ENCODE results near the gene HCN2.
A peak's percentile ranks its signal among the peaks of the same experiment; 100 is the strongest.
"Not testable (repeated sequence)": the region's sequence is repeated elsewhere in the genome, so short reads cannot be mapped to it uniquely, and the experiment has no call there.

The HCN2 gene

DNA sequence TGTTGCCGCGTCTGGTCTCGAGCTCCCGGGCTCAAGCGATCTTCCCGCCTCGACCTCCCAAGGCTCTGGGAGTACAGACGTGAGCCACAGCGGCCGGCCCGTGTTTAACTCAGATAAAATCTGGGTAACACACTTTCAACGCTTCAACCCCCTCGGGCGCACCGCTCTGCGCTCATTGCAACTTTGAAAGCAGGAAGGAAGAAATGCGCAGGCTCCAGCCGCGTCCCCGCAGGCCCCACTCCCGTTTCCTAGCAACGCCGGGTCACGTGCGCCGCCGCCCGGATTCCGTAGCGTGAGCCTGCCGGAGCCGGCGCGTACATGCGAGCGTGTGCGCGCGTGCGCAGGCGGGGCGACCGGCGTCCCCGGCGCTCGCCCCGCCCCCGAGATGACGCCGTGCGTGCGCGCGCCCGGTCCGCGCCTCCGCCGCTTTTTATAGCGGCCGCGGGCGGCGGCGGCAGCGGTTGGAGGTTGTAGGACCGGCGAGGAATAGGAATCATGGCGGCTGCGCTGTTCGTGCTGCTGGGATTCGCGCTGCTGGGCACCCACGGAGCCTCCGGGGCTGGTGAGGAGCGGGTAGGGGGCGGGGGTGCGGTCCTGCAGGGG lies 17.4 kb upstream of the HCN2 start, which contains the start of gene BSG:
Gene BSG, plus strand, starts transcription at position 457 of the 603 bp plus-strand sequence. Its CDS starts 39 bp downstream, at position 496.
- DNase-seq: peak; percentile 98 to 99

DNA sequence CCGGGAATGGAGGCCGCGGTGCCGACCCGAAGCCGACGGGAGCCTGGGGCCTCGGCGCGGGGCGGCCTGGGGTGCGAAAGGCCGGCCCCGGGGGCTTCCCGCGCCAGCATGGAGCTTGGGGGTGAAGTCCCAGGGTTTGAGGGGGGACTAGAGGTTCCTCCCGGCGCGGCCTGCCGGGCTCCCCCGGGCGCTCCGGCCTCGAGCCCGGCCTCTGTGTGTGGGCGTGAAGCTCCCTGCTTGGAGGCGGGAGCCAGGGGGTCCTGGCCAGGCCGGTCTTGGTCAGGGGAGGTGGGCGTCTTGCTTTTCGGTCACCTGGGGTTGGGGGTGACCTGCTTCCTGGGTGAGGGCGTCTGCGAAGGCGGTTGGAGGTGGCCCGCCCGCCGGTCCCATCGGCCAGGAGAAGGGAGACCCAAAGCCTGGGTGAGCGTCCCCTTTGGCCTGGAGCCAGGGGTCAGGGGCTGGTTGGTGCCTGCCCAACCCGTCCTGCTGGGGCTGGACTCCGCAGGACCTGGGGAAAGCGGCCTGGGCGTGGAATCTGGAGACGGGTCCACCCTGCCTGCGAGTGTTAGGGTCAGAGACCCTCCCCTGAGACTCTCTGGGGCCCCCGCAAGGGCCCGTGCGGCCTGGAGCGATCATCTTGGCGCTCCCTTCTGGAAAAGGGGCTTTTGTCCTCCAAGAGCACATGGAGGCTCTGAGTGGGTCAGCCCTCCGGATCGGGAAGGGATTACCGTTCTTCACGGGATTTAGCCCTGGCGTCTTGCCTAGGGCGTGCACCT lies 16.8 kb upstream of the HCN2 start:
- DNase-seq: peak in 1 of 2 donors; percentile 28

DNA sequence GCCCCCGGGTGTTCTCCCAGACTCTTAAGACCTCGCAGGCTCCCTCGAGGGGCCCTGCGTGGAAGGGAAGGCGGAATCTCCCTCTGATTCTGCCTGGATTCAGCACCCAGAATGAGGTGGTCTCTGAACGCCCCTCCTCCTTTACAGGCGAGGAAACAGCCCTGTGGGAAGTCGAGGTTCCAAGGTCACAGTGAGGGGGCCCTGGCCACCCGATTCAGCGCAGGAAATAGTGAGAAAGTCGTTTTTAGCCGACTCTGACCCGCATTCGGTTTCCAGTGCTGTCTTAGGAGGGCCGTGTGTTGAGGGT lies 16.2 kb upstream of the HCN2 start:
- no peak for DNase-seq

DNA sequence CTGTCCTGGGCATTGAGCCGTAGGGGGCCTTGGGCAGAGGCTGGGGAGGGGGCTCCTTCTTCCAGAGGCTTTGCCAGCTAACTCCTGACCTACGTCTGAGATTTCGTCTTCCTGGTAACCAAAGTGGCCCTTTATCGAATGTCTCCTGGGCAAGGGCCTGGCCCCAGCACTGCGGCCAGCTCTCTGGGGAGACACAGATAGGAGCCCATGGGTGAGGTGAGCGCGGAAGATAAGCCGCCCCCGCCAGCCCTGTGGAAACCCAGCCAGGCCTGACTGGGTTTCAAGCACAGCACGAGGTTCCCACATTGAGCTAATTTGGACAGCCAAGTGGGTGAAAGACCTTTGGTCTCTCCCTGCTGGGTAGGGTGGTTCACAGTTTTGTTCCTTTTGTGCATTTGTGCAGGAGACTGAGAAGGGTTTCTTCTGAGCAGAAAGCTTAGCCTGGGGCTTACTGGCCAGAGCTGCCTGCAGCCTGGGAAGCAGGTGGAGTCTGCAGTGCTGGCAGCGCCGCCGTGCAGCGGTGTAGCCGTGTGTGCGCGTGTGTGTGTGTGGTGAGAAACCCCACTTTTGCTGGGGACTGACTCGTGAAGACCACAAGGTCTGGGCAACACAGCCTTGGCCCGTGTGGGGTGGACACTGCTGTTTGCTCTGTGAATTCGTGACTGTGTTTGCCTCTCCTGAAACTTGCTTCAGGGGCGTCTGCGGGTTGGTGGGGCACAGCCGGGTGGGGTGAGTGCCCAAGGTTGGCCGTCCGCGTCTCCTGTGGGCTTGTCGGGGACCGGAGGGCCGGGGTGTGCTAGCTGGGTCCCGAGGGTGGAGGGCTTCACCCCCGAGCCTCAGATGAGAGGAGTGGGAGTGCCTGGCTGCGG lies 14.8 kb upstream of the HCN2 start:
- no peak for DNase-seq

DNA sequence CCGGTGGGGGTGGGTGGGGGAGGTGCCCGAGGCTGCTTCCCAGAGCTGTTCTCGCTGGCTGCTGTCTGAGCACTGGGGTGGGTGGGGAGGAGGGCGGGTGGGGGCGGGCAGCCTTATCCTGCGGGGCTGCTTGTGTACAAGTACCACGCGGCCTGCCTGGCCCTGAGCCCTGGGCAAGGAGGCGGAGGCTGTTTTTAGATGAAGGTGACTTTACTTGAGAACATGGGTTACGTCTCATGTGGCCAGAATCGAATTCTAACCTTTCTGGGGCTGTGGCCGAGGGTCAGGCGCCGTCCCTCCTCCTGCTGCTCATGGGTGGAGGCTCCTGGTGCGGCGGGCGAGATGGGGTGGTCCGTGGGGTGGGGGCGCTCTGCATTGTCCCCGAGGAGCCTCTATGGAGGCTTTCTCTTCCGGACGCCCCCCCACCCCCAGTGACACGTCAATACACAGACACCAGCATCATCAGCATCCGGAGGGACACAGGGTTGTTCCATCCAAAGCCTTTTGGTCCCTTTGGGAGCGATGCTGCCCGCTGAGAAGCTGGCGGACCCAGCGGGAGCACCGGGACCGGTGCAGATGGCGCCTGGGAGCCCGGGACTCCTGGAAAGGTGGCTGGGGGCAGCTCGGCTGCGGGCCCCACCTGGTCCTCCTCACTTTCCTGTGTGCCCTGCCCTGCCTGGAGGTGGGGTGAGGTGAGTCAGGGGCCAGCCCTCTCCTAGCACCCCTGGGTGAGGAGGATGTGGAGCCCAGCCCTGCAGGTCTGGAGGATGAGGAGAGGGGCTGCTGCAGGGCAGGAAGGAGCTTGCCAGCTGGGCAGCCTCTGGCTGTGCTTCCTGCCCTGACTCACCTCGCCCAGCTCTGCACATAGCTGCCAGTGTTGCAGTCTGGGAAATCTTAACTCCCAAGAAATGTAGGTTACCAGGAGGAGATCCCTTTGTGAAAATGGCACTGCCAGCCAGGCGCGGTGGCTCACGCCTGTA lies 13.9 kb upstream of the HCN2 start:
- DNase-seq: no peak

DNA sequence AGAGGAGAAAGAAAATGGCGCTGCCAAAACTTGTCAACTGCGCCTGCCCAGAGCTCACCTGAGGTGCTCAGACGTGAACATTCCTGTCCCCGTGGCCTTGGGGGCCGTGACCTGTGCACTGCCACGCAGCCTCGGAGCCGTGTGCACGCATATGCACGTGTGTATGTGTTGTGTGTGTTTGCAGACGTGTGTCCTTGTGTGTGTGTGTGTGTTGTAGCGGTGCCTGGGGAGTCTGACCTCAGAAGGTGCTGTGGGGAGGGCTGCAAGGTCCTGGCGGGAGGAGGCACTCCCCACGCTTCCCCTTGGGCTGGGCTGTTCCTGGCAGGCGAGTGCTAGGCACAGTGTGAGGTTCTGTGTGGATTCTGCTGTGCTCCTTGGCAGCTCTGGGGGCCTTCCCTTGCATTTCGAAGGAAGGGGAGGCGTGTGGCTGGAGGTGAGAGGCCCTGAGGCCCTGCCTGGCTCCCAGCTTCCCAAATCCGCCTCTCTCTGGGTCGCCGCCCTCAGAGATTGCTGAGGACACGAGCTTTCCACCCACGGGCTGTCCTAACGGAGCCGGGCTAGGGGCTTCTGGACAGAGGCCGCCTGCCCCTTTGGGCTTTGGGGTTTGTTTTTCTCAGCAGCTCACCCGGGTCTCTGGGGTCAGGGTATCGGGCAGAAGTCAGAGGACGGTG lies 12.8 kb upstream of the HCN2 start:
- no peak for DNase-seq

DNA sequence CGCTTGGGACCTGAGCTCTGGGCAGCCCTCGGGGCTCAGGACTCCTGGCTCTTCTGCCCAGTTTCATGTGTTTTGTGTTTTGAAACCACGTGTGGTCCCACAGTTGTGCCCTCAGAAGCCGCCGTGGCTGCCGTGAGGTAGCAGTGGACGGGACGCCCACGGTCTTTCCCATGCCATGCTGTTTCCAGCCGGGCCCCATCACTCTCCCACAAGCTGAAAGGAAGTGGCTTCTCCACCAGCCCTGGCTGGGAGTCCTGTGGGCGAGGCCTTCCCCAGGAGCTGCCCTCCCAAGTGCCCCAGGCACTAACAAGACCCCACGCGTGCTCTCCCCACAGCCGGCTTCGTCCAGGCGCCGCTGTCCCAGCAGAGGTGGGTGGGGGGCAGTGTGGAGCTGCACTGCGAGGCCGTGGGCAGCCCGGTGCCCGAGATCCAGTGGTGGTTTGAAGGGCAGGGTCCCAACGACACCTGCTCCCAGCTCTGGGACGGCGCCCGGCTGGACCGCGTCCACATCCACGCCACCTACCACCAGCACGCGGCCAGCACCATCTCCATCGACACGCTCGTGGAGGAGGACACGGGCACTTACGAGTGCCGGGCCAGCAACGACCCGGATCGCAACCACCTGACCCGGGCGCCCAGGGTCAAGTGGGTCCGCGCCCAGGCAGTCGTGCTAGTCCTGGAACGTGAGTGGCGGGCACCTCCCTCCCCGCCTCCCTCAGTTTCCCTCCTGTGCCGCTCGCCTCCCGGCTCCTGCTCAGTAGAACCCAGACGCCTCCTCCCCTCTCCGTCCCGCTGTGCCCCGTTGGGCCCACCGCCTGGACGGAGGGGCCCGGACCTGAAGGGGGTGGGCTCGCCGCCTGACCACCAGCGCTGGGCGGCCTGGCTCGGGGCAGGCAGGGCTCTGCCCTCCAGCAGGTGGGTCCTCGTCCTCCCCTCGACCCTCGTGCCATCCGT lies 12.0 kb upstream of the HCN2 start:
- no peak for DNase-seq

DNA sequence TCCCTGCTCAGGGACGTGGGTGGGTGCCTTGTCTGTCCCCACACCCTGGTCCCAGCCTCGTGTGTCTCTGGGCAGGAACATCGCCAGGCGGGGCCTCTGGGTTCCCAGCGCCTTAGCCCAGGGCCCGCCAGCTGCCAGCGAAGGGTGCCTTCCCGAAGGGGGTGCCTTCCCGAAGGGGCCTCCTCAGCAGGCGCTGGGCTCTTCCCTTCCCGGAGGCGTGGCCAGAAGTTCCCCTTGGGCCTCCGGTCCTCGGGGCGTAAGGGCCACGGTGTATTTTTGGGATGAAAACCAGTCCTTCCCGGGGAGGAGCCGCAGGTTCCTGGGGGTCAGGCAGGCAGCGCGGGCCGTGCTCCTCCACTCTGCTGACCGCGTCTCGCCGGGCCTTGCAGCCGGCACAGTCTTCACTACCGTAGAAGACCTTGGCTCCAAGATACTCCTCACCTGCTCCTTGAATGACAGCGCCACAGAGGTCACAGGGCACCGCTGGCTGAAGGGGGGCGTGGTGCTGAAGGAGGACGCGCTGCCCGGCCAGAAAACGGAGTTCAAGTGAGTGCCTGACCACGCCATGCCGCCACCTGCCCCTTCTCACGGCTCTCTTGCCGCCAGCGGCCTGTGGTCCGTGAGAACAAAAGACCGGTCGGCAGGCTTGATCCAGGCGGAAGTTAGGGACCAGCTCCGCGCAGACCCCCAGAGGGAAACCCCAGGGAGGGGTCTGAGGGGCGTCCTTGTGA lies 10.4 kb upstream of the HCN2 start:
- DNase-seq: no peak

DNA sequence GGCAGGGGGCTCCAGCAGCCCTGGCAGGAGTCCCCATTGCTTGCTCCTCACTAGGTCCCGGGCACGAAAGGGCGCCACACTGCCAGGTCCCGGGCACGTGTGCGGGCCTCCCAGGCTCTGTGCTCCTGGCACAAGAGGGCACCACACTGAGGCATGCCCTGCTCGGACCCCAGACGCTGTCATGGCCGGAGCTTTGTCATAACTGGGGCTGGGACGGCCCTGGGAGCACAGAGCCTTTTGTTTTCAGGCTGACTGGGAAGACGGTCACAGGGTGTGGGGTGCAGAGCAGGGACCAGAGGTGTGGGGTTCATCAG lies 9.9 kb upstream of the HCN2 start:
- DNase-seq: no peak

DNA sequence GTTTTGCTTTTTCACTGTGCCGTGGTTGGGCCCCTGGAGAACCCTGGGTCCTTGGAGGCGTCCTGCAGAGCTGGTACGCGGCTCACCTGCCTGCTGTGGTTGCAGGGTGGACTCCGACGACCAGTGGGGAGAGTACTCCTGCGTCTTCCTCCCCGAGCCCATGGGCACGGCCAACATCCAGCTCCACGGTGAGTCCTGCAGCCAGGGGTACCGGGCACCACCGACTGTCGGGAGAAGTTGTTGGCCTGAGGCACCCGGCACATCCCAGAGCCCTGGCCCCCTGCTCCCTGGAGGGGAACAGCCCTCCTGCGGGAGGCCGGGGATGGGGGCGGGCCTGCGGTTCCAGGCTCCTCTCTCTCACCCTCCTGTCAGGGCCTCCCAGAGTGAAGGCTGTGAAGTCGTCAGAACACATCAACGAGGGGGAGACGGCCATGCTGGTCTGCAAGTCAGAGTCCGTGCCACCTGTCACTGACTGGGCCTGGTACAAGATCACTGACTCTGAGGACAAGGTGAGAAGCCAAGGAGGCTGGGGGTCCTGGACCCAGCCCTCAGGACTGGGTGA lies 9.3 kb upstream of the HCN2 start:
- DNase-seq: no peak

DNA sequence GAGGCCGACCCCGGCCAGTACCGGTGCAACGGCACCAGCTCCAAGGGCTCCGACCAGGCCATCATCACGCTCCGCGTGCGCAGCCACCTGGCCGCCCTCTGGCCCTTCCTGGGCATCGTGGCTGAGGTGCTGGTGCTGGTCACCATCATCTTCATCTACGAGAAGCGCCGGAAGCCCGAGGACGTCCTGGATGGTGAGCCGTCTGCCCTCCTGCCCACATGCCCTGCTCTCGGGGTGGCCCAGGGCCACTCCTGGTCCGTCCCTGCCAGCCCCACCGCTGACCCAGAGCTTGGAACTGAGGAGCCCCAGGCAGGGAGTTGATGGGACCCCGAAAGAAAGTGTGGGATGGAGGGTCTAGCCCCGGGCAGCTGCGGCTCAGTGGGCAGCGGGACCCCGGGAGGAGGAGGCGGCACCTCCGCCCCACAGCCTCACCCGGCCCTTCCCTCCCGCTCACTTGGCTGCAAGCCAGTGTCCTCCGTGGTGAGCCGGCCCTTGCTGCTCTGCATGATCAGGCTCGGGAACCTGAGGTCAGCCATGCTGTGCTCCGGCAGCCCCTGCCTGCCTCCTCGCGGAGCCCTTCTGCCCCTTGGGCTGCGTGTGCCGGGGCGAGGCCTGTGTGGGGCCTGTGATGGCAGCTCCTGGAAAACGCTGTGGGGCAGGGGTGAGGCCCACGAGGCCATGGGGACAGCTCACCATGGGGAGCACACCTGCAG lies 8.1 kb upstream of the HCN2 start:
- DNase-seq: no peak

DNA sequence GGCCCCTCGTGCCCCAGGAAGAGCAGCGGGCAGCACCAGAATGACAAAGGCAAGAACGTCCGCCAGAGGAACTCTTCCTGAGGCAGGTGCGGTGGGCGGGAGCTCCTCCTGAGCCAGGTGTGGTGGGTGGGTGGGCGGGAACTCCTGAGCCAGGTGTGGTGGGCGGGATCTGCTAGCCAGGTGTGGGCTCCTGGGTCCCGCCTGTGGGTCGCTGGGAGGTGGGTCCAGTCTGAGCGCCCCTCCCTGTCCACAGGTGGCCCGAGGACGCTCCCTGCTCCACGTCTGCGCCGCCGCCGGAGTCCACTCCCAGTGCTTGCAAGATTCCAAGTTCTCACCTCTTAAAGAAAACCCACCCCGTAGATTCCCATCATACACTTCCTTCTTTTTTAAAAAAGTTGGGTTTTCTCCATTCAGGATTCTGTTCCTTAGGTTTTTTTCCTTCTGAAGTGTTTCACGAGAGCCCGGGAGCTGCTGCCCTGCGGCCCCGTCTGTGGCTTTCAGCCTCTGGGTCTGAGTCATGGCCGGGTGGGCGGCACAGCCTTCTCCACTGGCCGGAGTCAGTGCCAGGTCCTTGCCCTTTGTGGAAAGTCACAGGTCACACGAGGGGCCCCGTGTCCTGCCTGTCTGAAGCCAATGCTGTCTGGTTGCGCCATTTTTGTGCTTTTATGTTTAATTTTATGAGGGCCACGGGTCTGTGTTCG lies 7.0 kb upstream of the HCN2 start:
- no peak for DNase-seq

DNA sequence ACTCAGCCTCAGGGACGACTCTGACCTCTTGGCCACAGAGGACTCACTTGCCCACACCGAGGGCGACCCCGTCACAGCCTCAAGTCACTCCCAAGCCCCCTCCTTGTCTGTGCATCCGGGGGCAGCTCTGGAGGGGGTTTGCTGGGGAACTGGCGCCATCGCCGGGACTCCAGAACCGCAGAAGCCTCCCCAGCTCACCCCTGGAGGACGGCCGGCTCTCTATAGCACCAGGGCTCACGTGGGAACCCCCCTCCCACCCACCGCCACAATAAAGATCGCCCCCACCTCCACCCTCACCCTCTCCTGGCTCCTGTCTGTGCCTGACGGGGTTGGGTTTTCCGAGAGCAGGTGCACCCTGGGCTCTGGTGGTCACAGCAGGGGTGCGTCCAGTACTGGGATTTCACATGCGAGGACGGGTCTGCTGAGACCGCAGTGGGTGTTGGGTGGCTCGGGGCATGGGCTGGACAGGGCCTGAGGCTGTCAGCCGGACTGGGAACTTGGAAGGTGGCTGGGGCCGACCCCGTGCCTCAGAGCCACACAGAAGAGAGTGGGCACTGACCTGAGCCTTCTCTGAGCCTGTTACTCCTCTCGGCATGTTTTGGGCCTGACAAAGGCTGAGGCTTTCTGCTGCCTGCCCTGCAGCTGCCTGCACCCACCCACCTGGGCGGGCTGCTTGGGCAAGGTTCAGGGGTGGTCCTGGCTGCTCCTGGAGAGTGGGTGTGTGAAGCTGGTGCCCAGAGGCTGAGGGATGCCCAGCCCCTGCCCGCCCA lies 6.3 kb upstream of the HCN2 start:
- no peak for DNase-seq

DNA sequence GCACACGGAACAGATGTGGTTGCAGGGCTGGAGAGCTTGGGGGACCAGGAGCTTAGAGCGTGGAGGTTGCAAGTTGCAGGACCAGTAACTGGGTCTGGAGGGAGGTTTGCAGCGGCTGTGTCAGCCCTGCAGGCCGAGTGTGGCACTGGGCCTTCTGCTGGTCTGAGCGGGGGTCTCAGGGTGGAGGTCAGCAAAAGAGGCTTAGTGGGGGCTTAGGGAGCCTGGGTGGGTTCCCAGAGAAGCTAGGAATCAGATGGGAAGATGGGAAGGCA lies 5.8 kb upstream of the HCN2 start:
- no peak for DNase-seq

DNA sequence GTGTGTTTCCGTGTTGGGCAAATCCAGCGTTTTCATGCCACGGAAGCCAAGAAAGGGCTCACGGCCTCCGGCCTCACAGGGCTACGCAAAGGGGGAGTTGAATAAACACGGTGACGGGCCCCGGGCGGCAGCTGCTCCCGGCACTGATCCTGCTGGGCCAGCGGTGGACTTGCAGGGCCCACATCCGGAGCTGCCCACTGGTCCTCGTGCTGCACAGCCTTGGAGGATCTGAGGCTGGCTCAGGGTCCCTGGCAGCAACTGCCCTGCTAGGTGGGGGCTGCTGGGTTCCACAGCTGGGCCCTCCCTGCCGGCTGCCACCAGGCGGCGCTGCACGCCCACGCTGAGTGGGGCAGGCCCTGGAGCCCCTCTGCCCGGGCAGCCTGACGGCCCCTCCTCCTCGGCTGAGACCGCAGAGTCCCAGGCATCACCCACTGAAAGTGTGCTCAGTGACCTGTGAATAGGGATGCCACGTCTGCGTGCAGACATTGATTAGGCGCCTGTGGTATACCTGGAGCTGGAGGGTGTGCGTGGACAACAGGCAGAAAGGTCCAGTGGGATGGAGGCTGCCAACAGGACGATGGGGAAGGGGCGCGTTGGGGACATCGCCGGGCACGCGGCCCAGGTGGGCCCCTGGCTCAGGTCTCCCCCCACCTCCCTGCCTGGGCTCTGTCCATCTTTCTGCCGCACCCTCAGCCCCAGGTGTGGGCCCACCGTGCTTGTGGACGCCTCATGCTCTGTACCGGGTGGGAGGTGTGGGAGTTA lies 5.3 kb upstream of the HCN2 start:
- DNase-seq: peak; percentile 67 to 73

DNA sequence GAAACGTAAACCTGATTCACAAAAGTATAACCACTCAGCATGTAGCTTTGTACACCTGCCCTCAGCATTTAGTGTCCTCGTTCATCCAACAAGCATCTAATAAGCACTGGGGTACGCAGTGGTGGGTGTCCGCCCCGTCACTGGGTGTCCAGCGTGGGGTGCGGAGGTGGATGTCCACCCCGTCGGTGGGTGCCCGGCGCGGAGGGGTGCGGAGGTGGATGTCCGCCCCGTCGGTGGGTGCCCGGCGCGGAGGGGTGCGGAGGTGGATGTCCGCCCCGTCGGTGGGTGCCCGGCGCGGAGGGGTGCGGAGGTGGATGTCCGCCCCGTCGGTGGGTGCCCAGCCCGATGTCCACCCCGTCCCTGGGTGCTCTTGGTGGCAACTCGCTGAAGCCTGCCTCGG lies 4.5 kb upstream of the HCN2 start:
- not testable (repeated sequence) for DNase-seq

DNA sequence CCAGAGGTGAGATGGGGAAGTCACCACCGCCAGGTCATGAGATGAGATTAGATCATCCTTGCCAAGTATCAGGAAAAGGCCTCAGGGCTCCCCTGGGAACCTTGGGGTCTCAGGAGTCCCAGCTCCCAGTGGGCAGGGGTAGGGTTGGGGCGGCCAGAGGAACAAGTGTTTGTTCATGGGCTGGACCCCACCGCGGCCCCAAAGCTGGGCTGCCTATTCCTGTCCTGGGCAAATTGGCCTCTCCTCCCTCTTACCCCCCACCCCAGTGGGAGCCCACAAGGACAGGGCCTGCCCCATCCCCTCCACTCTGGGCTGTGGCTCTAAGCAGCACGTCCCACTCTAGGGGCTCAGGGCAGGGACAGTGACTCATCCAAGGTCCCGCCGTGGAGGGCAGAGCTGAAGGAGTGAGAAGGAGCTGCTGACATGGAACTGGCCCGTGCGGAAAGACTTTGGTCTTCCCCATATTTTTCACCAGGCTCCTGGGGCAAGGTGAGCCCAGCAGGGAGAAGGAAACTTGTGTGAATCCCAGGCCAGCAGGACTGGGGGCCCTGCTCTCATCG lies 4.0 kb upstream of the HCN2 start:
- no peak for DNase-seq
